OCI-LY7 (cell line): ENCODE results near the gene KDELR1. TPM values are rescaled to one million over a fixed set of nuclear protein-coding genes. Genes with fewer than 3 reads are reported as not detected.

ENCODE experiments used
- BruUV-seq: library from RNA; stranded (reverse); fragments of 400-500 nt; replicated peaks from 2 replicates; lab custom pipeline; 2021; lab: Mats Ljungman, UMichigan
- CTCF ChIA-PET: fragments of 300-600 bp; sonication (Branson Sonifier 250); formaldehyde crosslinking; loops from one replicate; lab custom pipeline; 2022; ENCODE audit warnings: antibody characterized with exemption; ENCODE audit not compliant: unreplicated experiment; lab: Charles Lee
- POLR2A ChIA-PET: fragments of 300-600 bp; sonication (Branson Sonifier 250); formaldehyde crosslinking; loops from one replicate; lab custom pipeline; 2022; ENCODE audit warnings: antibody characterized with exemption; lab: Charles Lee
- DNase-seq: peaks from one replicate; pipeline ENCODE4 v3.0.0-alpha.2; 2015; ENCODE audit warnings: low spot score
- H2AFZ ChIP-seq: fragments of 200-600 bp; sonication (generic), shearing (Covaris generic); 2 replicates; pipeline ENCODE4 v1.6.1; 2014; ENCODE audit warnings: mild to moderate bottlenecking, antibody characterized with exemption, low read length, moderate library complexity
- H3K27ac ChIP-seq: fragments of 200-600 bp; sonication (generic); 2 replicates; pipeline ENCODE4 v1.5.1; 2014; ENCODE audit warnings: mixed run types, low read depth, mild to moderate bottlenecking, moderate library complexity, low read length, inconsistent platforms; ENCODE audit not compliant: poor library complexity, severe bottlenecking
- H3K36me3 ChIP-seq: fragments of 200-600 bp; sonication (generic); 2 replicates; pipeline ENCODE4 v1.6.1; 2014; ENCODE audit warnings: mild to moderate bottlenecking, antibody characterized with exemption, low read length, moderate library complexity, mixed read lengths; ENCODE audit not compliant: insufficient read depth
- H3K4me1 ChIP-seq: fragments of 200-600 bp; sonication (generic); 2 replicates; pipeline ENCODE4 v1.5.1; 2014; ENCODE audit warnings: mild to moderate bottlenecking, low read length; ENCODE audit not compliant: insufficient read depth, poor library complexity, severe bottlenecking
- H3K4me2 ChIP-seq: fragments of 200-600 bp; sonication (generic); 2 replicates; pipeline ENCODE4 v1.6.1; 2014; ENCODE audit warnings: mild to moderate bottlenecking, low read length
- H3K4me3 ChIP-seq: fragments of 200-600 bp; sonication (generic); 2 replicates; pipeline ENCODE4 v1.5.1; 2014; ENCODE audit warnings: mild to moderate bottlenecking, low read depth, low read length; ENCODE audit not compliant: poor library complexity, severe bottlenecking
- H3K79me2 ChIP-seq: fragments of 200-600 bp; sonication (generic); 2 replicates; pipeline ENCODE4 v1.6.1; 2016; ENCODE audit warnings: low read depth, mild to moderate bottlenecking, low read length, moderate library complexity, mixed read lengths; ENCODE audit not compliant: insufficient read depth
- H3K9me2 ChIP-seq: fragments of 200-600 bp; sonication (generic); 2 replicates; pipeline ENCODE4 v1.6.1; 2016; ENCODE audit warnings: mild to moderate bottlenecking, low read length, mixed read lengths; ENCODE audit not compliant: insufficient read depth
- H3K9me3 ChIP-seq: fragments of 200-600 bp; sonication (generic); 2 replicates; pipeline ENCODE4 v1.6.1; 2014; ENCODE audit warnings: mild to moderate bottlenecking, mixed run types, low read length, mixed read lengths
- H4K20me1 ChIP-seq: fragments of 200-600 bp; sonication (generic); 2 replicates; pipeline ENCODE4 v1.6.1; 2014; ENCODE audit warnings: mild to moderate bottlenecking, antibody characterized with exemption, low read length, moderate library complexity, mixed read lengths; ENCODE audit not compliant: insufficient read depth
- EZH2phosphoT487 ChIP-seq: fragments of 200-600 bp; sonication (generic); IDR thresholded peaks from 2 replicates; pipeline ENCODE4 v1.6.1; 2018; ENCODE audit warnings: low read depth, borderline replicate concordance, mild to moderate bottlenecking, mixed run types, antibody characterized with exemption, low read length, moderate library complexity, mixed read lengths
- intact Hi-C: fragments of 100-400 bp; cut with micrococcal nuclease; formaldehyde crosslinking; loops from one replicate; pipeline ENCODE4 v1.10.0; 2022; ENCODE audit not compliant: unreplicated experiment
- total RNA-seq, 2 experiments: library from RNA; depleted of rRNA in 1 of 2; stranded (reverse); fragments of >200 nt in 1 of 2; shearing (Covaris generic) in 1 of 2; gene quantifications; 2 replicates each; pipeline ENCODE4 v1.2.3, GENCODE V29; 2014 to 2022
- TF ChIP-seq, protein P1 (sequence below): fragments of 200-600 bp; sonication (generic); conservative IDR thresholded peaks from 2 replicates; pipeline ENCODE4 v1.5.1; 2014; ENCODE audit warnings: mild to moderate bottlenecking, antibody characterized with exemption, low read length, moderate library complexity, mixed read lengths

Gene KDELR1
- total RNA-seq, 2 experiments from 2014 or later, result 38.8 to 63.8 TPM

GRCh38 chr19:48386981-48387380 is 4.4 kb downstream of the KDELR1 start:
- DNase-seq, result no peak
- peaks cover 5% of the 10 kb centered on the region for H3K4me1 ChIP-seq
- peaks cover 66% of the 10 kb centered on the region for H3K36me3 ChIP-seq
- POLR2A ChIA-PET, result interaction anchor here (0.7 kb wide), 1 partner anchor 29 kb away, joined by 5 read pairs; no protein-coding TSS in a partner anchor
- no peaks in the 10 kb centered on the region for H3K9me2 ChIP-seq
- no peak overlapping the region for H3K4me3 ChIP-seq
- TF ChIP-seq EZH2phosphoT487, result no peak
- TF ChIP-seq, protein P1, sequence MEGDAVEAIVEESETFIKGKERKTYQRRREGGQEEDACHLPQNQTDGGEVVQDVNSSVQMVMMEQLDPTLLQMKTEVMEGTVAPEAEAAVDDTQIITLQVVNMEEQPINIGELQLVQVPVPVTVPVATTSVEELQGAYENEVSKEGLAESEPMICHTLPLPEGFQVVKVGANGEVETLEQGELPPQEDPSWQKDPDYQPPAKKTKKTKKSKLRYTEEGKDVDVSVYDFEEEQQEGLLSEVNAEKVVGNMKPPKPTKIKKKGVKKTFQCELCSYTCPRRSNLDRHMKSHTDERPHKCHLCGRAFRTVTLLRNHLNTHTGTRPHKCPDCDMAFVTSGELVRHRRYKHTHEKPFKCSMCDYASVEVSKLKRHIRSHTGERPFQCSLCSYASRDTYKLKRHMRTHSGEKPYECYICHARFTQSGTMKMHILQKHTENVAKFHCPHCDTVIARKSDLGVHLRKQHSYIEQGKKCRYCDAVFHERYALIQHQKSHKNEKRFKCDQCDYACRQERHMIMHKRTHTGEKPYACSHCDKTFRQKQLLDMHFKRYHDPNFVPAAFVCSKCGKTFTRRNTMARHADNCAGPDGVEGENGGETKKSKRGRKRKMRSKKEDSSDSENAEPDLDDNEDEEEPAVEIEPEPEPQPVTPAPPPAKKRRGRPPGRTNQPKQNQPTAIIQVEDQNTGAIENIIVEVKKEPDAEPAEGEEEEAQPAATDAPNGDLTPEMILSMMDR, result no peak
- H3K27ac ChIP-seq, result no peak overlapping the region
- no peaks in the 10 kb centered on the region for H4K20me1 ChIP-seq
- no peak overlapping the region for H3K4me2 ChIP-seq
- intact Hi-C loops, result no loop called here
- CTCF ChIA-PET, result no interaction called here
- H3K9me3 ChIP-seq, result no peaks in the 10 kb centered on the region
- peaks cover 15% of the 10 kb centered on the region; the same call in 1 of the 2 replicates for H3K79me2 ChIP-seq
- BruUV-seq, result no TSS peak
- H2AFZ ChIP-seq, result no peak overlapping the region

DNA sequence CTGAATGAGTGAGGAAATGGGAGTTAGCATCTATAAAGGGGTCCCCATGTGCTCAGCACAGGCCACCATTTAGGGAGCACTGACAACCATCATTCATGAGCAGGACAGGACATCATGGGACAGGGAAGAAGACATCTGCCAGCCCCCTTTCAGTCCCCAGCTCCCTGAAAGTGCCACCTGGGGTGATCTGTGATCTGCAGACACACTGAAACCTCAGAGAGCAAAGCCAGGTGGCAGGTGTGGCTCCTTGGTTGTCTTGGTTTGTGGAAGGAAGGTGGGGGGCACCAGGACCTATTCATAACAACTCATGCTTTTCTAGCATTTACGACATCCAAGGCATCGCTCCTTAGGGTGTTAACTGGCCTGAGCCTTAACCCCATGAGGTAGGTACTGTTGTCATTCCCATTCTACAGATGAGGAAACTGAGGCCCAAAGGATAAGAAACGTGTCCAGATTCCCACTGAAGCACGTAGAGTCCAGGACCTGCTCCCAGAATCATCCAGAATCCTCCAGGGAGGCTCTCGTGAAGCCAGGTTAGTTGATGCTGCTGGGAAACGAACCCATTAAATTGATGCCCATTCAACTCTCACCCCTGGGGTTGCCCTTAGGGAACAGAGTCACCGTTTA is 5.8 kb downstream of the KDELR1 start:
- BruUV-seq, result no TSS peak
- Histone ChIP-seq H3K4me3 (no peak overlapping the region), H2AFZ (no peak overlapping the region), H3K9me3 (no peaks in the 10 kb centered on the region), H3K36me3 (peaks cover 76% of the 10 kb centered on the region), H3K4me1 (no peaks in the 10 kb centered on the region), H4K20me1 (no peaks in the 10 kb centered on the region), H3K9me2 (no peaks in the 10 kb centered on the region), H3K4me2 (no peak overlapping the region), H3K27ac (no peak overlapping the region), H3K79me2 (peaks cover 7% of the 10 kb centered on the region; the same call in 1 of the 2 replicates)
- ChIA-PET POLR2A (no interaction called here), CTCF (no interaction called here)
- intact Hi-C loops, result no loop called here
- no peak for DNase-seq
- no peak for TF ChIP-seq EZH2phosphoT487

- Histone ChIP-seq H2AFZ (no peak overlapping the region), H3K27ac (no peak overlapping the region), H3K79me2 (no peaks in the 10 kb centered on the region), H3K4me2 (no peak overlapping the region), H3K4me3 (no peak overlapping the region), H3K4me1 (peaks cover 3% of the 10 kb centered on the region), H4K20me1 (no peaks in the 10 kb centered on the region), H3K9me3 (no peaks in the 10 kb centered on the region), H3K36me3 (peaks cover 56% of the 10 kb centered on the region), H3K9me2 (no peaks in the 10 kb centered on the region)
- DNase-seq, result no peak
- POLR2A ChIA-PET, result no interaction called here
- no TSS peak for BruUV-seq
- TF ChIP-seq EZH2phosphoT487, result no peak
- TF ChIP-seq, protein P1, result no peak
- CTCF ChIA-PET, result no interaction called here
- intact Hi-C loops, result no loop called here
These were observed 9.1 kb downstream of the KDELR1 start for GRCh38 chr19:48382286-48382685.
